Hepatocyte (in vitro differentiated cells): ENCODE data around the gene THOC1. TPM values are rescaled to one million over a fixed set of nuclear protein-coding genes. Genes with fewer than 3 reads are reported as not detected.

Experiments used
- DNase-seq: peaks from one replicate; pipeline ENCODE4 v3.0.0-alpha.2; 2016; ENCODE audit warnings: low spot score
- H2AFZ ChIP-seq: fragments of 200-600 bp; sonication (generic); 2 replicates; pipeline ENCODE4 v1.6.0; 2016; ENCODE audit warnings: antibody characterized with exemption, mild to moderate bottlenecking
- H3K27ac ChIP-seq: fragments of 200-600 bp; sonication (generic); 2 replicates; pipeline ENCODE4 v1.5.1; 2016; ENCODE audit warnings: mild to moderate bottlenecking
- H3K27me3 ChIP-seq: fragments of 200-600 bp; sonication (generic); 2 replicates; pipeline ENCODE4 v1.6.1; 2016
- H3K36me3 ChIP-seq: fragments of 200-600 bp; sonication (generic); replicated peaks from 2 replicates; pipeline ENCODE4 v1.5.1; 2016; ENCODE audit warnings: low read depth; ENCODE audit not compliant: insufficient read depth
- H3K4me1 ChIP-seq: fragments of 200-600 bp; sonication (generic); 2 replicates; pipeline ENCODE4 v1.5.1; 2016; ENCODE audit warnings: mild to moderate bottlenecking, moderate library complexity; ENCODE audit not compliant: insufficient read depth
- H3K4me2 ChIP-seq: fragments of 200-600 bp; sonication (generic); 2 replicates; pipeline ENCODE4 v1.6.0; 2016
- H3K4me3 ChIP-seq: fragments of 200-600 bp; sonication (generic); 2 replicates; pipeline ENCODE4 v1.5.1; 2016; ENCODE audit warnings: mild to moderate bottlenecking
- H3K79me2 ChIP-seq: fragments of 200-600 bp; sonication (generic); 2 replicates; pipeline ENCODE4 v1.6.0; 2017; ENCODE audit warnings: mild to moderate bottlenecking
- H3K9me2 ChIP-seq: fragments of 200-600 bp; sonication (generic); replicated peaks from 2 replicates; pipeline ENCODE4 v1.6.0; 2017; ENCODE audit warnings: mild to moderate bottlenecking; ENCODE audit not compliant: insufficient read depth
- H3K9me3 ChIP-seq: fragments of 200-600 bp; sonication (generic); 2 replicates; pipeline ENCODE4 v1.5.1; 2016; ENCODE audit warnings: low read depth, mild to moderate bottlenecking
- H4K20me1 ChIP-seq: fragments of 200-600 bp; sonication (generic); 2 replicates; pipeline ENCODE4 v1.6.0; 2016; ENCODE audit warnings: mild to moderate bottlenecking; ENCODE audit not compliant: insufficient read depth, poor library complexity, severe bottlenecking
- EZH2 ChIP-seq: fragments of 200-600 bp; sonication (generic); IDR thresholded peaks from 2 replicates; pipeline ENCODE4 v1.6.1; 2016; ENCODE audit warnings: antibody characterized with exemption, mild to moderate bottlenecking, borderline replicate concordance
- EZH2phosphoT487 ChIP-seq: fragments of 200-600 bp; sonication (generic); IDR thresholded peaks from one replicate; pipeline ENCODE4 v1.6.1; 2018; ENCODE audit warnings: antibody characterized with exemption, mild to moderate bottlenecking, low read depth, moderate library complexity; ENCODE audit not compliant: unreplicated experiment, severe bottlenecking
- WGBS: methylation state at CpG from one replicate; pipeline ENCODE4 v1.1.6; 2016; ENCODE audit warnings: low lambda C conversion rate; ENCODE audit errors: missing lambda C conversion rate; 5-methylcytosine and 5-hydroxymethylcytosine counted together
- polyA plus RNA-seq: library from polyadenylated mRNA; unstranded; fragments of >200 nt; fragmentation: Nextera tagmentation; extraction: Ambion mirVana; gene quantifications from 2 replicates; pipeline ENCODE4 v1.2.1, GENCODE V29; 2016
- total RNA-seq: library from RNA; depleted of rRNA; stranded (reverse); fragments of >200 nt; gene quantifications from 2 replicates; pipeline ENCODE4 v1.2.3, GENCODE V29; 2014
- TF ChIP-seq, protein P1 (sequence below): fragments of 200-600 bp; sonication (generic); IDR thresholded peaks from 2 replicates; pipeline ENCODE4 v1.5.1; 2016; ENCODE audit warnings: antibody characterized with exemption, mild to moderate bottlenecking; ENCODE audit not compliant: poor library complexity

Gene THOC1
- total and polyA plus RNA-seq, 2 experiments from 2014 or later = 28.9 to 50.3 TPM

DNA sequence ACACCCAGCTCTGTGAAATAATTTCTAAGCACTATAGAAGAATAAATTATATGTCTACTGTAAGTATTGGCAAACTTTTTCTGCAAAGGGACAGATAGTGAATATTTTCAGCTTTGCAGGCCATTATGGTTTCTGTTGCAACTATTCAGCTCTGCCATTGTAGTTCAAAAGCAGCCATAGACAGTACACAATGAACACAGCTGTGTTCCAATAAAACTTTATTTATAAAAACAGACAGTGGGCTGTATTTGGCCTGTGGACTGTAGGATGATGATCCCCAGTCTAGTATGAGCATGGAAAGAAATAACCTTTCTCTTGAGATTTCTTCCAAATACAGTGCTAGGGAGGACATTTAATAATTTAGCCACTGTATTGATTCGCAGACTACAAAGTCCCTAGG, 35.2 kb upstream of the THOC1 start:
- Histone ChIP-seq H3K4me1 (no peaks in the 10 kb centered on the region), H2AFZ (no peak overlapping the region), H3K9me3 (no peaks in the 10 kb centered on the region), H3K27me3 (no peaks in the 10 kb centered on the region), H3K9me2 (no peaks in the 10 kb centered on the region), H3K27ac (no peak overlapping the region), H4K20me1 (no peaks in the 10 kb centered on the region), H3K36me3 (no peaks in the 10 kb centered on the region), H3K4me2 (no peak overlapping the region), H3K4me3 (no peak overlapping the region), H3K79me2 (no peaks in the 10 kb centered on the region)
- TF ChIP-seq, protein P1, sequence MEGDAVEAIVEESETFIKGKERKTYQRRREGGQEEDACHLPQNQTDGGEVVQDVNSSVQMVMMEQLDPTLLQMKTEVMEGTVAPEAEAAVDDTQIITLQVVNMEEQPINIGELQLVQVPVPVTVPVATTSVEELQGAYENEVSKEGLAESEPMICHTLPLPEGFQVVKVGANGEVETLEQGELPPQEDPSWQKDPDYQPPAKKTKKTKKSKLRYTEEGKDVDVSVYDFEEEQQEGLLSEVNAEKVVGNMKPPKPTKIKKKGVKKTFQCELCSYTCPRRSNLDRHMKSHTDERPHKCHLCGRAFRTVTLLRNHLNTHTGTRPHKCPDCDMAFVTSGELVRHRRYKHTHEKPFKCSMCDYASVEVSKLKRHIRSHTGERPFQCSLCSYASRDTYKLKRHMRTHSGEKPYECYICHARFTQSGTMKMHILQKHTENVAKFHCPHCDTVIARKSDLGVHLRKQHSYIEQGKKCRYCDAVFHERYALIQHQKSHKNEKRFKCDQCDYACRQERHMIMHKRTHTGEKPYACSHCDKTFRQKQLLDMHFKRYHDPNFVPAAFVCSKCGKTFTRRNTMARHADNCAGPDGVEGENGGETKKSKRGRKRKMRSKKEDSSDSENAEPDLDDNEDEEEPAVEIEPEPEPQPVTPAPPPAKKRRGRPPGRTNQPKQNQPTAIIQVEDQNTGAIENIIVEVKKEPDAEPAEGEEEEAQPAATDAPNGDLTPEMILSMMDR = no peak
- no peak for DNase-seq
- 100% methylated on average over 1 of the region's 1 CpG for WGBS

GRCh38 chr18:302097-302496, 34.2 kb upstream of the THOC1 start:
- Histone ChIP-seq H3K36me3 (no peaks in the 10 kb centered on the region), H3K4me2 (no peak overlapping the region), H3K27ac (no peak overlapping the region), H3K9me2 (no peaks in the 10 kb centered on the region), H3K4me3 (no peak overlapping the region), H3K27me3 (no peaks in the 10 kb centered on the region), H3K79me2 (no peaks in the 10 kb centered on the region), H2AFZ (no peak overlapping the region), H4K20me1 (no peaks in the 10 kb centered on the region), H3K9me3 (no peaks in the 10 kb centered on the region), H3K4me1 (no peaks in the 10 kb centered on the region)
- TF ChIP-seq EZH2phosphoT487 (no peak), EZH2 (no peak)
- TF ChIP-seq, protein P1 = no peak
- no peak for DNase-seq
- WGBS = 86% methylated on average over 7 of the region's 7 CpGs

DNA sequence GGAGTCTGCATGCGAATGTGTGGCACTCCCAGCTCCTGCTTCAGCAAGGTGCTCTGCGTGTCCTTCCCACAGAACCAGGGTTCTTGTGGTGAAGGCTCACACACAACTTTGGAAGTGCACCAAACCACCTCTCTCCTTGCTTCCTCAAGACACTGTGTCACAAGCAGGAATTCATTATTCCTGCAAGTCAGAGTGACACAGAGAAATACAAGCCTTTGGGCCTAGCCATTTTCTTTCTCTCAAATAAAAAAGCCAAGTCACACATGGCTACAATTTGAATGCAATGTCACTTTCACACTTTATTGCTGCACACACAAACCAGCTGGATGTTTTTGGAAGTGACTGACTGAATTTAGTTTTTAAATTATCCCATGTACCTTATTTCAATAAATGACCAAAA, 30.1 kb upstream of the THOC1 start:
- Histone ChIP-seq H3K4me3 (no peak overlapping the region), H3K27ac (no peak overlapping the region), H3K9me3 (no peaks in the 10 kb centered on the region), H2AFZ (no peak overlapping the region), H3K4me2 (no peak overlapping the region), H4K20me1 (no peaks in the 10 kb centered on the region), H3K4me1 (no peaks in the 10 kb centered on the region), H3K36me3 (no peaks in the 10 kb centered on the region), H3K79me2 (no peaks in the 10 kb centered on the region), H3K27me3 (no peaks in the 10 kb centered on the region), H3K9me2 (no peaks in the 10 kb centered on the region)
- TF ChIP-seq EZH2phosphoT487 = no peak
- TF ChIP-seq, protein P1 = no peak
- TF ChIP-seq EZH2 = no peak
- whole genome bisulfite sequencing = 83% methylated on average over 2 of the region's 2 CpGs
- no peak for DNase-seq
